Endothelial cell of umbilical vein (primary cell): ENCODE results near the gene SMARCA4. TPM values are rescaled to one million over a fixed set of nuclear protein-coding genes. Genes with fewer than 3 reads are reported as not detected.

ENCODE experiments used
- BruUV-seq: library from RNA; stranded (reverse); fragments of 400-500 nt; replicated peaks from 2 replicates; lab custom pipeline; 2021; lab: Mats Ljungman, UMichigan
- CTCF ChIA-PET: fragments of 300-600, 350-600 bp; sonication (Branson Sonifier 250); formaldehyde crosslinking; loops from one replicate; lab custom pipeline; 2021; ENCODE audit warnings: antibody characterized with exemption, inconsistent platforms; lab: Charles Lee
- POLR2A ChIA-PET: fragments of 300-600, 350-600 bp; sonication (Branson Sonifier 250); formaldehyde crosslinking; loops from one replicate; lab custom pipeline; 2021; ENCODE audit warnings: antibody characterized with exemption, inconsistent platforms; lab: Charles Lee
- DNase-seq: peaks from one replicate; pipeline ENCODE4 v3.0.0-alpha.2; 2011; ENCODE audit warnings: low read depth, low spot score
- FAIRE-seq: peaks from 2 replicates; lab custom pipeline; 2011; peaks lifted over from hg19 to GRCh38; lab: Jason Lieb, UNC
- H2AFZ ChIP-seq: 2 replicates; pipeline ENCODE4 v1.6.0; 2012; ENCODE audit warnings: low read depth, low read length, control low read depth, inconsistent platforms
- H3K27ac ChIP-seq: 2 replicates; pipeline ENCODE4 v1.5.1; 2011; ENCODE audit warnings: low read depth, mild to moderate bottlenecking, control low read depth, low read length, moderate library complexity; ENCODE audit not compliant: insufficient read depth
- H3K27me3 ChIP-seq, 2 experiments: 2 replicates each; pipeline versions ENCODE4 v1.6.0 to v1.6.1; 2011; ENCODE audit warnings: low read length in 2 of 2, mixed read lengths in 1 of 2; ENCODE audit not compliant: control insufficient read depth in 2 of 2, insufficient read depth in 2 of 2
- H3K36me3 ChIP-seq, 2 experiments: 2 replicates in 1 of 2; 3 replicates in 1 of 2; pipeline ENCODE4 v1.5.1; 2011; ENCODE audit warnings: low read length in 2 of 2, mild to moderate bottlenecking in 1 of 2, moderate library complexity in 1 of 2; ENCODE audit not compliant: control insufficient read depth in 2 of 2, insufficient read depth in 2 of 2; ENCODE audit errors: extremely low read depth in 1 of 2
- H3K4me1 ChIP-seq: 3 replicates; pipeline ENCODE4 v1.5.1; 2011; ENCODE audit warnings: mild to moderate bottlenecking, low read length; ENCODE audit not compliant: control insufficient read depth, insufficient read depth; ENCODE audit errors: extremely low read depth
- H3K4me2 ChIP-seq: 2 replicates; pipeline ENCODE4 v1.6.1; 2011; ENCODE audit warnings: low read length, control low read depth, mixed read lengths; ENCODE audit not compliant: insufficient read depth
- H3K4me3 ChIP-seq, 3 experiments: fragments of 200-600 bp in 1 of 3; sonication (generic), shearing (Covaris generic) in 1 of 3; replicated peaks in 1 of 3; 2 replicates each; pipeline ENCODE4 v1.5.1; 2011 to 2016; ENCODE audit warnings: control low read depth in 3 of 3, low read length in 3 of 3, mild to moderate bottlenecking in 2 of 3, inconsistent platforms in 1 of 3, low read depth in 1 of 3, moderate library complexity in 1 of 3; ENCODE audit not compliant: insufficient read depth in 1 of 3
- H3K79me2 ChIP-seq: 2 replicates; pipeline ENCODE4 v1.6.0; 2012; ENCODE audit warnings: low read length, inconsistent platforms; ENCODE audit not compliant: control insufficient read depth, insufficient read depth
- H3K9ac ChIP-seq: replicated peaks from 2 replicates; pipeline ENCODE3; 2011; ENCODE audit warnings: low read length, control low read depth; ENCODE audit not compliant: insufficient read depth; ENCODE audit errors: extremely low read depth
- H3K9me1 ChIP-seq: replicated peaks from 3 replicates; pipeline ENCODE4 v1.6.0; 2011; ENCODE audit warnings: mild to moderate bottlenecking, low read length; ENCODE audit not compliant: control insufficient read depth, insufficient read depth; ENCODE audit errors: extremely low read depth
- H3K9me3 ChIP-seq: replicated peaks from 2 replicates; pipeline ENCODE4 v1.5.1; 2012; ENCODE audit warnings: low read length, inconsistent platforms; ENCODE audit not compliant: control insufficient read depth, insufficient read depth
- H4K20me1 ChIP-seq: replicated peaks from 2 replicates; pipeline ENCODE3; 2011; ENCODE audit warnings: mild to moderate bottlenecking, low read length; ENCODE audit not compliant: control insufficient read depth, insufficient read depth; ENCODE audit errors: extremely low read depth
- EZH2 ChIP-seq: IDR thresholded peaks from 2 replicates; pipeline ENCODE4 v1.6.1; 2012; ENCODE audit warnings: borderline replicate concordance, low read depth, mild to moderate bottlenecking, moderate library complexity, low read length, inconsistent platforms; ENCODE audit not compliant: severe bottlenecking
- FOS ChIP-seq: IDR thresholded peaks from 2 replicates; pipeline ENCODE4 v1.6.1; 2011; ENCODE audit warnings: mild to moderate bottlenecking, low read length, moderate library complexity, borderline replicate concordance; ENCODE audit not compliant: insufficient read depth
- GATA2 ChIP-seq: IDR thresholded peaks from 2 replicates; pipeline ENCODE4 v1.7.0; 2011; ENCODE audit warnings: low read depth, mild to moderate bottlenecking, moderate library complexity, mixed read lengths, low read length; ENCODE audit not compliant: insufficient read length, insufficient read depth
- JUN ChIP-seq: IDR thresholded peaks from 2 replicates; pipeline ENCODE4 v1.6.1; 2011; ENCODE audit warnings: borderline replicate concordance, low read depth; ENCODE audit not compliant: insufficient read length, insufficient read depth
- MYC ChIP-seq: IDR thresholded peaks from one replicate; pipeline ENCODE4 v1.6.1; 2011; ENCODE audit warnings: mild to moderate bottlenecking, low read depth, low read length
- POLR2A ChIP-seq: IDR thresholded peaks from 2 replicates; pipeline ENCODE4 v1.6.1; 2012; ENCODE audit warnings: low read depth, mild to moderate bottlenecking, control low read depth, low read length
- POLR2AphosphoS5 ChIP-seq: IDR thresholded peaks from 2 replicates; pipeline ENCODE4 v1.6.1; 2012; ENCODE audit warnings: low read depth, mild to moderate bottlenecking, control low read depth, low read length, moderate library complexity; ENCODE audit not compliant: insufficient read depth
- dilution Hi-C: fragments of 300-500 bp; cut with MboI; formaldehyde crosslinking; loops from one replicate; pipeline ENCODE4 v1.15.0; 2019; ENCODE audit warnings: low sequenced_read_pairs; ENCODE audit not compliant: extremely low pct_ligation_motif_present
- intact Hi-C: fragments of 100-400 bp; cut with micrococcal nuclease; formaldehyde crosslinking; loops from one replicate; pipeline ENCODE4 v1.10.0; 2022
- polyA plus RNA-seq, 4 experiments: library from polyadenylated mRNA; depleted of rRNA in 3 of 4; stranded (reverse) in 3 of 4; unstranded in 1 of 4; fragments of >200 nt; gene quantifications; 2 replicates each; pipeline versions ENCODE4 v1.2.1 to v1.2.3, GENCODE V29; 2011 to 2012; ENCODE audit warnings: missing spikeins in 1 of 4
- total RNA-seq: library from RNA; stranded (reverse); gene quantifications from 2 replicates; pipeline ENCODE4 v1.2.3, GENCODE V29; 2021
- TF ChIP-seq, protein P1 (sequence below): IDR thresholded peaks from 2 replicates; pipeline ENCODE4 v1.6.1; 2011; ENCODE audit not compliant: insufficient read depth, insufficient read length
- TF ChIP-seq, protein P2 (sequence below), 2 donors: IDR thresholded peaks; 1 replicate in 1 of 2; 2 replicates in 1 of 2; pipeline ENCODE4 v1.5.1; 2011; ENCODE audit warnings: low read length in 2 of 2, mild to moderate bottlenecking in 2 of 2, moderate library complexity in 2 of 2, control low read depth in 1 of 2, inconsistent platforms in 1 of 2, low read depth in 1 of 2; ENCODE audit not compliant: insufficient read depth in 1 of 2; ENCODE audit errors: extremely low read depth in 1 of 2

Gene SMARCA4
- total and polyA plus RNA-seq, 2 donors (not counting 3 experiments of a cell fraction or from before 2014, with no cell fraction given): 65.0 to 177 TPM

GRCh38 chr19:10962863-10963262, 2.0 kb downstream of the SMARCA4 start:
- Histone ChIP-seq H3K4me3 (no peak overlapping the region), H3K9me1 (no peaks in the 10 kb centered on the region), H3K79me2 (peaks cover 66% of the 10 kb centered on the region), H3K36me3 (no peaks in the 10 kb centered on the region), H3K9me3 (no peaks in the 10 kb centered on the region), H3K9ac (no peak overlapping the region), H2AFZ (no peak overlapping the region), H3K4me1 (peaks cover 9% of the 10 kb centered on the region), H3K27me3 (no peaks in the 10 kb centered on the region), H4K20me1 (peaks cover 6% of the 10 kb centered on the region), H3K4me2 (no peak overlapping the region), H3K27ac (no peak overlapping the region)
- TF ChIP-seq, protein P1, sequence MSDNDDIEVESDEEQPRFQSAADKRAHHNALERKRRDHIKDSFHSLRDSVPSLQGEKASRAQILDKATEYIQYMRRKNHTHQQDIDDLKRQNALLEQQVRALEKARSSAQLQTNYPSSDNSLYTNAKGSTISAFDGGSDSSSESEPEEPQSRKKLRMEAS: no peak
- TF ChIP-seq POLR2A: no peak
- TF ChIP-seq FOS: no peak
- TF ChIP-seq, protein P2, sequence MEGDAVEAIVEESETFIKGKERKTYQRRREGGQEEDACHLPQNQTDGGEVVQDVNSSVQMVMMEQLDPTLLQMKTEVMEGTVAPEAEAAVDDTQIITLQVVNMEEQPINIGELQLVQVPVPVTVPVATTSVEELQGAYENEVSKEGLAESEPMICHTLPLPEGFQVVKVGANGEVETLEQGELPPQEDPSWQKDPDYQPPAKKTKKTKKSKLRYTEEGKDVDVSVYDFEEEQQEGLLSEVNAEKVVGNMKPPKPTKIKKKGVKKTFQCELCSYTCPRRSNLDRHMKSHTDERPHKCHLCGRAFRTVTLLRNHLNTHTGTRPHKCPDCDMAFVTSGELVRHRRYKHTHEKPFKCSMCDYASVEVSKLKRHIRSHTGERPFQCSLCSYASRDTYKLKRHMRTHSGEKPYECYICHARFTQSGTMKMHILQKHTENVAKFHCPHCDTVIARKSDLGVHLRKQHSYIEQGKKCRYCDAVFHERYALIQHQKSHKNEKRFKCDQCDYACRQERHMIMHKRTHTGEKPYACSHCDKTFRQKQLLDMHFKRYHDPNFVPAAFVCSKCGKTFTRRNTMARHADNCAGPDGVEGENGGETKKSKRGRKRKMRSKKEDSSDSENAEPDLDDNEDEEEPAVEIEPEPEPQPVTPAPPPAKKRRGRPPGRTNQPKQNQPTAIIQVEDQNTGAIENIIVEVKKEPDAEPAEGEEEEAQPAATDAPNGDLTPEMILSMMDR (IDR thresholded peaks at IDR 0.05; ENCODE audit: extremely low read depth in 1 of 2, insufficient read depth in 1 of 2, low read depth in 1 of 2, low read length in 2 of 2): no peak
- TF ChIP-seq GATA2: no peak
- no peak for TF ChIP-seq JUN
- no peak for TF ChIP-seq MYC
- no peak for TF ChIP-seq POLR2AphosphoS5
- TF ChIP-seq EZH2: no peak
- DNase-seq: no peak
- POLR2A ChIA-PET: interaction anchor here (0.6 to 0.7 kb wide), 2 partner anchors 21 to 28 kb away, joined by 3 read pairs; no protein-coding TSS in a partner anchor
- CTCF ChIA-PET: interaction anchor here (0.6 to 4.7 kb wide), 3 partner anchors 10 to 26 kb away, joined by 3 to 35 read pairs (median 5); no protein-coding TSS in a partner anchor
- dilution Hi-C loops (no loop called here), intact Hi-C loops (no loop called here)
- FAIRE-seq: no peak
- no TSS peak for BruUV-seq
